ENCODE measurements around the gene BRICD5. TPM values are rescaled to one million over a fixed set of nuclear protein-coding genes. Genes with fewer than 3 reads are reported as not detected.

Gene BRICD5
- total and polyA plus RNA-seq, 7 experiments from 2014 or later: 0.22 to 44.3 (median 14.3) TPM; not detected in 1

GRCh38 chr16:2195322-2196161 lies 15.1 kb downstream of the BRICD5 start:
- intact Hi-C loops (cut with micrococcal nuclease): loop anchor here (1.0 kb wide), 6 partner anchors 10 to 306 kb away; partner anchors contain the start of genes ABCA3 (in 2 of the 2), ECI1 (in 1 of the 2) and MLST8 (in 1 of the 2)
- Mint-ChIP-seq H3K4me1 (peaks cover 0 to 6% (median 4%) of the 10 kb centered on the region in 7 donors), H3K36me3 (no peaks in the 10 kb centered on the region), H3K27ac (no peak overlapping the region), H3K27me3 (peaks cover 14 to 42% (median 16%) of the 10 kb centered on the region in 5 donors), H3K4me3 (peak overlapping the region in 6 of 10 donors; percentile 26 to 79 (median 49)), H3K9me3 (no peaks in the 10 kb centered on the region)
- ChIA-PET CTCF (interaction anchor here (0.6 to 3.7 kb wide), 9 partner anchors 8 to 306 kb away, joined by 3 to 32 read pairs (median 4); partner anchors contain the start of gene ECI1), POLR2A (interaction anchor here (0.5 to 2.4 kb wide), 11 partner anchors 8 to 318 kb away, joined by 3 to 9 read pairs (median 5); partner anchors contain the start of genes ATP6V0C, CCNF, ECI1 and MLST8)
- peaks cover 0 to 8% of the 10 kb centered on the region in 2 donors for H3K4me1 ChIP-seq (ENCODE audit: control insufficient read depth in 2 of 2, insufficient read depth in 2 of 2, low read length in 2 of 2)
- H3K36me3 ChIP-seq (ENCODE audit: control insufficient read depth in 2 of 3, insufficient read depth in 3 of 3, low read length in 3 of 3): no peaks in the 10 kb centered on the region
- ATAC-seq: peak; percentile 6
- H3K27me3 ChIP-seq (ENCODE audit: control insufficient read depth in 2 of 2, insufficient read depth in 2 of 2, low read length in 2 of 2): peaks cover 6 to 11% of the 10 kb centered on the region in 2 donors
- no peaks in the 10 kb centered on the region for H3K9me3 ChIP-seq (ENCODE audit: control insufficient read depth in 2 of 3, low read length in 3 of 3)
- H3K27ac ChIP-seq (ENCODE audit: low read depth, low read length): no peak overlapping the region
- H3K4me3 ChIP-seq (ENCODE audit: low read length): no peak overlapping the region
- no peak for DNase-seq

DNA sequence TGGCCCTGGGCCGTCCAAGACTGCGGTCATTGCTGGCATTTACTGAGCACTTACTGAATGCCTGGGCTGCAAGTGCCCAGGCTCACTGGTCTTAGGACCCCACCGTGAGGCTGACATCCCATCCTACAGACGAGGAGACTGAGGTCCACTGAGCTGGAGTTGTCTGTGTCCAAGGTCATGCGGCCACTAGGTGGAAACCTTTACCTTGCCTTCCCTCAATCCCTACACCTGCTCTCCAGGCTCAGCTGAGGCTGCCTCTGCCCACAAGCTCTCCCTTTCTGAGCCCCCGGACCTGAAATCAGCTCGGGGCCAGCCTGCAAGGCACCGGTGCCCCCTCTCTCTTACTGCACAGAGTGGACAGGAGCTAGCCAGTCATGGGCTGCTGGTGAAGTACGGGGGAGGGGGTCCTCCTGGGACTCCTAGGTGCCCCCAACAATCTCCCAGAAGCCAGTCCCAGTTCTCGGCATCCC lies 15.8 kb downstream of the BRICD5 start:
- intact Hi-C loops (cut with micrococcal nuclease): loop anchor here (1.0 kb wide), 6 partner anchors 10 to 306 kb away; partner anchors contain the start of genes ABCA3 (in 2 of the 2), ECI1 (in 1 of the 2) and MLST8 (in 1 of the 2)
- DNase-seq (peak in 7 of 9 donors; percentile 41 to 63 (median 55)), ATAC-seq (peak; percentile 73)
- peaks cover 14 to 38% (median 16%) of the 10 kb centered on the region in 5 donors for H3K27me3 Mint-ChIP-seq
- no peaks in the 10 kb centered on the region for H3K9me3 Mint-ChIP-seq
- Histone ChIP-seq H3K4me3 (ENCODE audit: low read length) (no peak overlapping the region), H3K27ac (ENCODE audit: low read depth, low read length) (no peak overlapping the region), H3K9me3 (ENCODE audit: control insufficient read depth in 2 of 3, low read length in 3 of 3) (no peaks in the 10 kb centered on the region), H3K27me3 (ENCODE audit: control insufficient read depth in 2 of 2, insufficient read depth in 2 of 2, low read length in 2 of 2) (peaks cover 6 to 11% of the 10 kb centered on the region in 2 donors), H3K36me3 (ENCODE audit: control insufficient read depth in 2 of 3, insufficient read depth in 3 of 3, low read length in 3 of 3) (no peaks in the 10 kb centered on the region), H3K4me1 (ENCODE audit: control insufficient read depth in 2 of 2, insufficient read depth in 2 of 2, low read length in 2 of 2) (peaks cover 0 to 8% of the 10 kb centered on the region in 2 donors)
- POLR2A ChIA-PET: interaction anchor here (0.7 to 2.4 kb wide), 10 partner anchors 8 to 319 kb away, joined by 3 to 9 read pairs (median 4); partner anchors contain the start of genes ATP6V0C, CCNF, ECI1 and MLST8
- CTCF ChIA-PET: interaction anchor here (0.6 to 3.7 kb wide), 13 partner anchors 8 to 351 kb away, joined by 3 to 32 read pairs (median 3); partner anchors contain the start of genes ABCA3 and ECI1
- H3K4me1 Mint-ChIP-seq: peaks cover 0 to 6% (median 4%) of the 10 kb centered on the region in 7 donors
- peak overlapping the region in 8 of 10 donors; percentile 34 to 79 (median 50) for H3K4me3 Mint-ChIP-seq
- H3K27ac Mint-ChIP-seq: peak overlapping the region in 1 of 9 donors; percentile 28
- no peaks in the 10 kb centered on the region for H3K36me3 Mint-ChIP-seq

GRCh38 chr16:2194166-2194834 lies 16.4 kb downstream of the BRICD5 start:
- H3K4me1 Mint-ChIP-seq: peaks cover 0 to 6% (median 4%) of the 10 kb centered on the region in 7 donors
- no peak for ATAC-seq
- H3K27ac Mint-ChIP-seq: peak overlapping the region in 1 of 9 donors; percentile 28
- Histone ChIP-seq H3K4me1 (ENCODE audit: control insufficient read depth in 2 of 2, insufficient read depth in 2 of 2, low read length in 2 of 2) (peaks cover 0 to 8% of the 10 kb centered on the region in 2 donors), H3K27ac (ENCODE audit: low read depth, low read length) (no peak overlapping the region), H3K36me3 (ENCODE audit: control insufficient read depth in 2 of 3, insufficient read depth in 3 of 3, low read length in 3 of 3) (no peaks in the 10 kb centered on the region), H3K9me3 (ENCODE audit: control insufficient read depth in 2 of 3, low read length in 3 of 3) (no peaks in the 10 kb centered on the region), H3K27me3 (ENCODE audit: control insufficient read depth in 2 of 2, insufficient read depth in 2 of 2, low read length in 2 of 2) (peaks cover 6 to 11% of the 10 kb centered on the region in 2 donors), H3K4me3 (ENCODE audit: low read length) (no peak overlapping the region)
- H3K9me3 Mint-ChIP-seq: no peaks in the 10 kb centered on the region
- no peaks in the 10 kb centered on the region for H3K36me3 Mint-ChIP-seq
- ChIA-PET CTCF (interaction anchor here (0.7 to 3.7 kb wide), 13 partner anchors 9 to 351 kb away, joined by 3 to 32 read pairs (median 3); partner anchors contain the start of genes ABCA3 and ECI1), POLR2A (interaction anchor here (0.7 to 2.4 kb wide), 9 partner anchors 11 to 319 kb away, joined by 3 to 9 read pairs (median 5); partner anchors contain the start of genes ATP6V0C, CCNF, ECI1 and MLST8)
- intact Hi-C loops (cut with micrococcal nuclease): no loop called here
- H3K4me3 Mint-ChIP-seq: peak overlapping the region in 5 of 10 donors; percentile 26 to 79 (median 43)
- no peak for DNase-seq
- peaks cover 14 to 38% (median 16%) of the 10 kb centered on the region in 5 donors for H3K27me3 Mint-ChIP-seq

GRCh38 chr16:2191446-2191706 lies 19.3 kb downstream of the BRICD5 start:
- no peak for DNase-seq

DNA sequence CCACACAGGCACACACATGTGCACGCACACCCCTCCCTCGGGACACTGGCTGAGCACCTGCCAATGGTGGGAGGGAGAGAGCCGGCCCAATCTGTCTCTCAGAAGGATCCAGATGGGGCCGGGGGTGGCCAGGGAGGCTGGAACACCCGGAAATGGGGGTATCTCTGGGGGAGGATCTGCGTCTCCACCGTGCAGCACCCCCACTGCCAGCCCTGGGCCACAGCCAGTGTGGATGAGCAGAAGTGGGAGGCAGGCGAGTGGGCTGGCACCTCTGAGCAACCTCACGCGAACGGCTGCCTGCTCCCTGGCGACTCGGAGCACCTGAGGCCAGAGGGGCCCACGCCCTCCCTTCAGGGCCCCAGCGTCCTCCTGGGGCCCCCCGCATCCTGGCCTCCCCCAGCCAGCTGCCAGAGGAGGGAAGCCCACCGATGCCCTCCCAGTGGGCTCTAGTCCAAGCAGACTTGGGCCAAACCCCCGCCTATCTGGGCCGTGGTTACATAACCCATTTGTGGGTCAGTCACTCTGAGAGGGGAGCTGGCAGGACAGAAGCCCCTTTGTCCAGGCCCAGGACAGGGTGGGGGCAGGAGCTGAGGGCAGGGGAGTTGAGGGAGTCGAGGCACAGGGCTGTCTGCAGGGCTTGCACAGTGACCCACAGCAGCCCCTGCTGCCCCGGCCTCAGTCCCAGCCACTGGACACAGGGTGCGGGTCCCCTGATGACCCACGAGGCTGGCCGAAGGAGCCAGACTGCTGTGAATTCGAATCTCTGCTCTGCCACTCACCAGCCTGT lies 19.8 kb downstream of the BRICD5 start:
- H3K27ac ChIP-seq (ENCODE audit: low read depth, low read length): no peak overlapping the region
- no peaks in the 10 kb centered on the region for H3K9me3 ChIP-seq (ENCODE audit: control insufficient read depth in 2 of 3, low read length in 3 of 3)
- peaks cover 0 to 15% (median 5%) of the 10 kb centered on the region in 5 donors for H3K27me3 Mint-ChIP-seq
- H3K36me3 ChIP-seq (ENCODE audit: control insufficient read depth in 2 of 3, insufficient read depth in 3 of 3, low read length in 3 of 3): no peaks in the 10 kb centered on the region
- ChIA-PET CTCF (no interaction called here), POLR2A (no interaction called here)
- peaks cover 0 to 8% of the 10 kb centered on the region in 2 donors for H3K4me1 ChIP-seq (ENCODE audit: control insufficient read depth in 2 of 2, insufficient read depth in 2 of 2, low read length in 2 of 2)
- no peak overlapping the region for H3K27ac Mint-ChIP-seq
- no peak overlapping the region for H3K4me3 ChIP-seq (ENCODE audit: low read length)
- no peak overlapping the region for H3K4me3 Mint-ChIP-seq
- H3K36me3 Mint-ChIP-seq: no peaks in the 10 kb centered on the region
- DNase-seq (no peak), ATAC-seq (no peak)
- H3K27me3 ChIP-seq (ENCODE audit: control insufficient read depth in 2 of 2, insufficient read depth in 2 of 2, low read length in 2 of 2): no peaks in the 10 kb centered on the region
- intact Hi-C loops (cut with micrococcal nuclease): no loop called here
- no peaks in the 10 kb centered on the region for H3K9me3 Mint-ChIP-seq
- peaks cover 0 to 6% (median 4%) of the 10 kb centered on the region in 7 donors for H3K4me1 Mint-ChIP-seq

More at GRCh38 chr16:2191446-2191706, 19.3 kb downstream of the BRICD5 start:
- H3K9me3 ChIP-seq (ENCODE audit: control insufficient read depth in 2 of 3, low read length in 3 of 3): no peaks in the 10 kb centered on the region
- no peak overlapping the region for H3K27ac Mint-ChIP-seq
- peaks cover 0 to 15% (median 5%) of the 10 kb centered on the region in 5 donors for H3K27me3 Mint-ChIP-seq
- no peak for ATAC-seq
- H3K36me3 Mint-ChIP-seq: no peaks in the 10 kb centered on the region
- no peak overlapping the region for H3K4me3 Mint-ChIP-seq
- intact Hi-C loops (cut with micrococcal nuclease): no loop called here
- H3K4me1 Mint-ChIP-seq: peaks cover 0 to 6% (median 4%) of the 10 kb centered on the region in 7 donors
- no peaks in the 10 kb centered on the region for H3K27me3 ChIP-seq (ENCODE audit: control insufficient read depth in 2 of 2, insufficient read depth in 2 of 2, low read length in 2 of 2)
- H3K9me3 Mint-ChIP-seq: no peaks in the 10 kb centered on the region
- POLR2A ChIA-PET: no interaction called here
- no peak overlapping the region for H3K27ac ChIP-seq (ENCODE audit: low read depth, low read length)
- no peaks in the 10 kb centered on the region for H3K36me3 ChIP-seq (ENCODE audit: control insufficient read depth in 2 of 3, insufficient read depth in 3 of 3, low read length in 3 of 3)
- H3K4me1 ChIP-seq (ENCODE audit: control insufficient read depth in 2 of 2, insufficient read depth in 2 of 2, low read length in 2 of 2): peaks cover 0 to 8% of the 10 kb centered on the region in 2 donors
- CTCF ChIA-PET: no interaction called here
- no peak overlapping the region for H3K4me3 ChIP-seq (ENCODE audit: low read length)
